Ishikawa (cell line): ENCODE results near the gene DYRK1A.

Source experiments
- CEBPB ChIP-seq: IDR thresholded peaks from 2 replicates; pipeline ENCODE4 v1.6.1; 2012
- CREB1 ChIP-seq: IDR thresholded peaks from 2 replicates; pipeline ENCODE4 v1.6.1; 2012; ENCODE audit warnings: low read depth
- EP300 ChIP-seq: IDR thresholded peaks from 2 replicates; pipeline ENCODE4 v1.6.1; 2012; ENCODE audit warnings: borderline replicate concordance
- FOXM1 ChIP-seq: IDR thresholded peaks from 2 replicates; pipeline ENCODE4 v1.6.1; 2012; ENCODE audit warnings: low read depth, borderline replicate concordance
- NFIC ChIP-seq: IDR thresholded peaks from 2 replicates; pipeline ENCODE4 v1.6.1; 2012
- TAF1 ChIP-seq: IDR thresholded peaks from 2 replicates; pipeline ENCODE4 v1.6.1; 2012; ENCODE audit warnings: low read depth, mild to moderate bottlenecking
- TCF12 ChIP-seq: IDR thresholded peaks from 2 replicates; pipeline ENCODE4 v1.6.1; 2012; ENCODE audit warnings: low read depth
- TEAD4 ChIP-seq: IDR thresholded peaks from 2 replicates; pipeline ENCODE4 v1.6.1; 2012
- ZBTB7A ChIP-seq: IDR thresholded peaks from 2 replicates; pipeline ENCODE4 v1.6.1; 2012; ENCODE audit warnings: low read depth
- TF ChIP-seq, protein P1 (sequence below): IDR thresholded peaks from 2 replicates; pipeline ENCODE4 v1.6.1; 2012
- TF ChIP-seq, protein P2 (sequence below): IDR thresholded peaks from 2 replicates; pipeline ENCODE4 v1.6.1; 2012; ENCODE audit warnings: low read depth, mild to moderate bottlenecking

DNA sequence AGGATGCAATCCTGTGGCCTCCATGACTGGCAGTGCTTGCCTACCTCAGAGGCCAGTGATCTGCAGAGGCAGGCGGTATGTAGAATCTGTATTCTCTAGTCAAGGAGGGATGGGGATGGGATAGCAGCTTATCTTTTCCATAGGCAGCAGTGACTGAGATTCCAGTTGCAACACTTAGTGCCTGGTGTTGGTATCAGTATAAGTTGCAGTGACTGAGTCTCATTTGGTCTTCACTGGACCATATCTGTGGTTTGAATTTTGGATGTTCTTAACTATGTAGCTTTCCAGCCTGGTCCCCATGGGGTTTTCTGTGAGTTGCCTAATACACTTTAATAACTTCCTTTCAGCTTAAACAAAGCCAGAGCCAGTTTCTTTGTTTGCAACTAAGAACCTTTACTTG lies 16.5 kb downstream of the DYRK1A start:
- TF ChIP-seq TAF1 (no peak), CEBPB (no peak), TCF12 (no peak), CREB1 (no peak), TEAD4 (no peak), FOXM1 (no peak), EP300 (no peak), NFIC (no peak), ZBTB7A (no peak)
- TF ChIP-seq, protein P1, sequence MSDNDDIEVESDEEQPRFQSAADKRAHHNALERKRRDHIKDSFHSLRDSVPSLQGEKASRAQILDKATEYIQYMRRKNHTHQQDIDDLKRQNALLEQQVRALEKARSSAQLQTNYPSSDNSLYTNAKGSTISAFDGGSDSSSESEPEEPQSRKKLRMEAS, result no peak
- TF ChIP-seq, protein P2, sequence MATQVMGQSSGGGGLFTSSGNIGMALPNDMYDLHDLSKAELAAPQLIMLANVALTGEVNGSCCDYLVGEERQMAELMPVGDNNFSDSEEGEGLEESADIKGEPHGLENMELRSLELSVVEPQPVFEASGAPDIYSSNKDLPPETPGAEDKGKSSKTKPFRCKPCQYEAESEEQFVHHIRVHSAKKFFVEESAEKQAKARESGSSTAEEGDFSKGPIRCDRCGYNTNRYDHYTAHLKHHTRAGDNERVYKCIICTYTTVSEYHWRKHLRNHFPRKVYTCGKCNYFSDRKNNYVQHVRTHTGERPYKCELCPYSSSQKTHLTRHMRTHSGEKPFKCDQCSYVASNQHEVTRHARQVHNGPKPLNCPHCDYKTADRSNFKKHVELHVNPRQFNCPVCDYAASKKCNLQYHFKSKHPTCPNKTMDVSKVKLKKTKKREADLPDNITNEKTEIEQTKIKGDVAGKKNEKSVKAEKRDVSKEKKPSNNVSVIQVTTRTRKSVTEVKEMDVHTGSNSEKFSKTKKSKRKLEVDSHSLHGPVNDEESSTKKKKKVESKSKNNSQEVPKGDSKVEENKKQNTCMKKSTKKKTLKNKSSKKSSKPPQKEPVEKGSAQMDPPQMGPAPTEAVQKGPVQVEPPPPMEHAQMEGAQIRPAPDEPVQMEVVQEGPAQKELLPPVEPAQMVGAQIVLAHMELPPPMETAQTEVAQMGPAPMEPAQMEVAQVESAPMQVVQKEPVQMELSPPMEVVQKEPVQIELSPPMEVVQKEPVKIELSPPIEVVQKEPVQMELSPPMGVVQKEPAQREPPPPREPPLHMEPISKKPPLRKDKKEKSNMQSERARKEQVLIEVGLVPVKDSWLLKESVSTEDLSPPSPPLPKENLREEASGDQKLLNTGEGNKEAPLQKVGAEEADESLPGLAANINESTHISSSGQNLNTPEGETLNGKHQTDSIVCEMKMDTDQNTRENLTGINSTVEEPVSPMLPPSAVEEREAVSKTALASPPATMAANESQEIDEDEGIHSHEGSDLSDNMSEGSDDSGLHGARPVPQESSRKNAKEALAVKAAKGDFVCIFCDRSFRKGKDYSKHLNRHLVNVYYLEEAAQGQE, result no peak
